A673 (cell line): ENCODE results near the gene LRRC46. TPM values are rescaled to one million over a fixed set of nuclear protein-coding genes. Genes with fewer than 3 reads are reported as not detected.

Experiments used
- BruUV-seq: library from RNA; stranded (reverse); fragments of 400-500 nt; replicated peaks from 2 replicates; lab custom pipeline; 2021; lab: Mats Ljungman, UMichigan
- CTCF ChIA-PET: fragments of 300-600 bp; sonication (Branson Sonifier 250); formaldehyde crosslinking; loops from one replicate; lab custom pipeline; 2022; ENCODE audit warnings: antibody characterized with exemption; lab: Charles Lee
- POLR2A ChIA-PET: fragments of 300-600 bp; sonication (Branson Sonifier 250); formaldehyde crosslinking; loops from one replicate; lab custom pipeline; 2022; ENCODE audit warnings: antibody characterized with exemption; ENCODE audit not compliant: low non-redundant PET; lab: Charles Lee
- DNase-seq: peaks from one replicate; pipeline ENCODE4 v3.0.0-alpha.2; 2015; ENCODE audit warnings: low spot score
- H3K27ac ChIP-seq: fragments of 200-600 bp; sonication (generic); 2 replicates; pipeline ENCODE4 v1.5.1; 2016; ENCODE audit warnings: mixed run types, low read depth, mild to moderate bottlenecking, mixed read lengths, antibody characterized with exemption, low read length; ENCODE audit not compliant: poor library complexity, severe bottlenecking
- H3K27me3 ChIP-seq: fragments of 200-600 bp; sonication (generic); replicated peaks from 2 replicates; pipeline ENCODE4 v1.6.1; 2017; ENCODE audit warnings: mixed run types, low read depth, mild to moderate bottlenecking, mixed read lengths, antibody characterized with exemption, low read length; ENCODE audit not compliant: insufficient read depth, poor library complexity
- H3K36me3 ChIP-seq: fragments of 200-600 bp; sonication (generic); 2 replicates; pipeline ENCODE4 v1.6.1; 2016; ENCODE audit warnings: mixed run types, mild to moderate bottlenecking, mixed read lengths, antibody characterized with exemption, low read length; ENCODE audit not compliant: insufficient read depth, poor library complexity, severe bottlenecking
- H3K4me1 ChIP-seq: fragments of 200-600 bp; sonication (generic); 2 replicates; pipeline ENCODE4 v1.6.1; 2017; ENCODE audit warnings: mixed run types, mild to moderate bottlenecking, mixed read lengths, antibody characterized with exemption, low read length; ENCODE audit not compliant: insufficient read depth, poor library complexity, severe bottlenecking
- H3K4me3 ChIP-seq: fragments of 200-600 bp; sonication (generic); 2 replicates; pipeline ENCODE4 v1.5.1; 2016; ENCODE audit warnings: low read depth, mixed run types, mild to moderate bottlenecking, mixed read lengths, low read length; ENCODE audit not compliant: poor library complexity, severe bottlenecking
- H3K9me3 ChIP-seq: fragments of 200-600 bp; sonication (generic); 2 replicates; pipeline ENCODE4 v1.6.1; 2016; ENCODE audit warnings: mixed run types, low read depth, mild to moderate bottlenecking, mixed read lengths, antibody characterized with exemption, low read length; ENCODE audit not compliant: poor library complexity, severe bottlenecking
- CTCF ChIP-seq: fragments of 300-800, 200-600 bp; sonication (generic); conservative IDR thresholded peaks from 2 replicates; pipeline ENCODE4 v1.5.1; 2017; ENCODE audit warnings: low read depth, mild to moderate bottlenecking, antibody characterized with exemption, low read length, moderate library complexity, mixed read lengths
- EZH2 ChIP-seq: fragments of 200-600 bp; sonication (generic); IDR thresholded peaks from 2 replicates; pipeline ENCODE4 v1.6.1; 2017; ENCODE audit warnings: borderline replicate concordance, low read depth, mild to moderate bottlenecking, mixed read lengths, antibody characterized with exemption, low read length; ENCODE audit not compliant: poor library complexity, severe bottlenecking
- intact Hi-C: fragments of 100-400 bp; cut with micrococcal nuclease; formaldehyde crosslinking; loops from one replicate; pipeline ENCODE4 v1.10.0; 2022; ENCODE audit not compliant: unreplicated experiment
- total RNA-seq: library from RNA; stranded (reverse); gene quantifications from 2 replicates; pipeline ENCODE4 v1.2.3, GENCODE V29; 2021

The LRRC46 gene
- total RNA-seq, 1 experiment from 2014 or later: 1.1 TPM

- POLR2A ChIA-PET: no interaction called here
- H3K27ac ChIP-seq: no peak overlapping the region
- no peaks in the 10 kb centered on the region for H3K36me3 ChIP-seq
- no peaks in the 10 kb centered on the region for H3K4me1 ChIP-seq
- H3K27me3 ChIP-seq: no peaks in the 10 kb centered on the region
- BruUV-seq: no TSS peak
- CTCF ChIA-PET: no interaction called here
- no peak overlapping the region for H3K4me3 ChIP-seq
- TF ChIP-seq CTCF: no peak
- no peak for TF ChIP-seq EZH2
- DNase-seq: no peak
- intact Hi-C loops: no loop called here
- no peaks in the 10 kb centered on the region for H3K9me3 ChIP-seq
Observed at GRCh38 chr17:47810901-47811635, 20.4 kb upstream of the LRRC46 start.

- no peaks in the 10 kb centered on the region for H3K27me3 ChIP-seq
- no peaks in the 10 kb centered on the region for H3K4me1 ChIP-seq
- no peak overlapping the region for H3K4me3 ChIP-seq
- TF ChIP-seq CTCF (no peak), EZH2 (no peak)
- no peak overlapping the region for H3K27ac ChIP-seq
- POLR2A ChIA-PET: no interaction called here
- H3K9me3 ChIP-seq: no peaks in the 10 kb centered on the region
- intact Hi-C loops: no loop called here
- DNase-seq: no peak
- CTCF ChIA-PET: no interaction called here
- H3K36me3 ChIP-seq: no peaks in the 10 kb centered on the region
- no TSS peak for BruUV-seq
Observed at GRCh38 chr17:47811709-47812108, 19.8 kb upstream of the LRRC46 start.

DNA sequence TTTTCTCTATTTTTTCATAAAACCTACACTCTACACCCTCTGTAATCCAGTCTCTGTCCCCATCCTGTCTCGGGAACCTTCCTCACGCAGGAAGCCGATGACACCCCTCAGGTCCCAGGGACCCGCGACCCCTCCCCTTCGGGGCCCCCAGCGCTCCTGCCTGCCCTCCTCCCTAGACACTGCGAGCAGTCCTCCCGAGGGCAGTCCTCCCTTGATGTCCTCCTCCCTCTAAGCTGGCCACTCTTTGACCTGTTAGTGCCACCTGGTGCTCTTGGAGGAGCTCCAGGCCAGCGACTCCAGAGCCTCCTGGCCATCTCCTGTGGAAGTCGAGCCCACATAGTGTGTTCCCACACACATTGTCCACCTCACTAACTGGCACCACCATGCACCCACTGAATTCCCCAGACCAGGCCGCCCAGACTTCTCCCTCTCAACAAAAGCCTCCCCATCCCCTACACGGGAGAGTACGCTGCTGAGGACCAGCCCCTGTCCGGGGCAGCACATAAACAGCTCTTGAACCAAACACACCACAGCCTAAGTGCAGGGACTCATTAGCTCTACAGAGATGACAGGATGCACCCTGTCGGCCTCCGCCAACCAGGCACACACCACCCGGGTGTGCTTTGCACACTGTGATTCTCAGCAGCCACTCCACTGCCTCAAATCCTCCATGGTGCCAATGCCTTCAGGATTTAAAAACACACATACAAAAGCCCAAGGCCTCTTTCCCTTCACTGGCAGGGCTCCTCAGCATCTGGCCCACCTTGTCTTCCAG lies 19.1 kb upstream of the LRRC46 start:
- no peak overlapping the region for H3K27ac ChIP-seq
- no peaks in the 10 kb centered on the region for H3K36me3 ChIP-seq
- H3K4me1 ChIP-seq: no peaks in the 10 kb centered on the region
- BruUV-seq: no TSS peak
- H3K27me3 ChIP-seq: no peaks in the 10 kb centered on the region
- CTCF ChIA-PET: no interaction called here
- no peak for TF ChIP-seq EZH2
- TF ChIP-seq CTCF: no peak
- no peaks in the 10 kb centered on the region for H3K9me3 ChIP-seq
- DNase-seq: no peak
- POLR2A ChIA-PET: no interaction called here
- H3K4me3 ChIP-seq: no peak overlapping the region
- intact Hi-C loops: no loop called here
